HG03039 (cell line): ENCODE measurements around the gene ALK.

ENCODE experiments used
- ATAC-seq: cut with Tn5 transposase; IDR thresholded peaks from one replicate; pipeline ENCODE4 v1.9.1; 2021; ENCODE audit warnings: mild to moderate bottlenecking, moderate library complexity; ENCODE audit not compliant: unreplicated experiment

The ALK gene

GRCh38 chr2:29662861-29663260 is 258.5 kb downstream of the ALK start:
- ATAC-seq = no peak

- no peak for ATAC-seq
Observed at GRCh38 chr2:29660201-29660600, 261.2 kb downstream of the ALK start.

GRCh38 chr2:29659178-29659577 is 262.2 kb downstream of the ALK start:
- no peak for ATAC-seq

- ATAC-seq = no peak
Observed at GRCh38 chr2:29657674-29658073, 263.7 kb downstream of the ALK start.

- no peak for ATAC-seq
Observed at GRCh38 chr2:29655391-29656086, 265.8 kb downstream of the ALK start.

- no peak for ATAC-seq
Observed at GRCh38 chr2:29650631-29651097, 270.7 kb downstream of the ALK start.

- ATAC-seq = no peak
Observed at GRCh38 chr2:29644949-29645348, 276.4 kb downstream of the ALK start.

- ATAC-seq = no peak
Observed at GRCh38 chr2:29643196-29643595, 278.2 kb downstream of the ALK start.

GRCh38 chr2:29640360-29640759 is 281.0 kb downstream of the ALK start:
- no peak for ATAC-seq

- ATAC-seq = no peak
Observed at GRCh38 chr2:29638641-29639040, 282.7 kb downstream of the ALK start.

GRCh38 chr2:29634916-29635315 is 286.5 kb downstream of the ALK start:
- no peak for ATAC-seq

- ATAC-seq = no peak
Observed at GRCh38 chr2:29632018-29632417, 289.4 kb downstream of the ALK start.

GRCh38 chr2:29629495-29629894 is 291.9 kb downstream of the ALK start:
- no peak for ATAC-seq

GRCh38 chr2:29628862-29629261 is 292.5 kb downstream of the ALK start:
- no peak for ATAC-seq

- no peak for ATAC-seq
Observed at GRCh38 chr2:29628108-29628745, 293.2 kb downstream of the ALK start.

GRCh38 chr2:29627279-29627711 is 294.1 kb downstream of the ALK start:
- no peak for ATAC-seq

- no peak for ATAC-seq
Observed at GRCh38 chr2:29620890-29621289, 300.5 kb downstream of the ALK start.

- no peak for ATAC-seq
Observed at GRCh38 chr2:29619689-29620088, 301.7 kb downstream of the ALK start.

GRCh38 chr2:29618024-29618423 is 303.4 kb downstream of the ALK start:
- ATAC-seq = no peak

GRCh38 chr2:29617351-29617750 is 304.0 kb downstream of the ALK start:
- no peak for ATAC-seq

- ATAC-seq = no peak
Observed at GRCh38 chr2:29616569-29616968, 304.8 kb downstream of the ALK start.

GRCh38 chr2:29615841-29616240 is 305.5 kb downstream of the ALK start:
- no peak for ATAC-seq

- no peak for ATAC-seq
Observed at GRCh38 chr2:29615183-29615582, 306.2 kb downstream of the ALK start.
